SK-N-SH treated with all-trans-retinoic acid at 6 μM for 48 hours (cell line): ENCODE data around the gene CNTN2.

Experiments
- BACH2 ChIP-seq: fragments of 250-450 bp; sonication (Bioruptor Pico); IDR thresholded peaks from 2 replicates; pipeline ENCODE4 v1.9.0; 2021; ENCODE audit warnings: mild to moderate bottlenecking, borderline replicate concordance
- ESRRG ChIP-seq: fragments of 250-450 bp; sonication (Bioruptor Pico); IDR thresholded peaks from 2 replicates; pipeline ENCODE4 v1.6.1; 2021; ENCODE audit warnings: mild to moderate bottlenecking
- GLIS3 ChIP-seq: fragments of 250-450 bp; sonication (Bioruptor Pico); IDR thresholded peaks from 2 replicates; pipeline ENCODE4 v1.5.0; 2020; ENCODE audit warnings: mild to moderate bottlenecking, moderate library complexity
- PATZ1 ChIP-seq: fragments of 250-450 bp; sonication (Bioruptor Pico); IDR thresholded peaks from 2 replicates; pipeline ENCODE4 v1.8.0; 2020; ENCODE audit warnings: mild to moderate bottlenecking, moderate library complexity, borderline replicate concordance
- SNAI2 ChIP-seq: fragments of 250-450 bp; sonication (Bioruptor Pico); IDR thresholded peaks from 2 replicates; pipeline ENCODE4 v1.5.0; 2020; ENCODE audit warnings: mild to moderate bottlenecking, moderate library complexity
- ZC3H10 ChIP-seq: fragments of 250-450 bp; sonication (Bioruptor Pico); IDR thresholded peaks from 2 replicates; pipeline ENCODE4 v1.5.1; 2021; ENCODE audit warnings: mild to moderate bottlenecking, moderate library complexity
- ZFP3 ChIP-seq: fragments of 250-450 bp; sonication (Bioruptor Pico); IDR thresholded peaks from 2 replicates; pipeline ENCODE4 v1.5.0; 2020; ENCODE audit warnings: mild to moderate bottlenecking, moderate library complexity
- ZFP30 ChIP-seq: fragments of 450-650 bp; formaldehyde crosslinking; IDR thresholded peaks from 2 replicates; pipeline ENCODE4 v1.5.0; 2022; ENCODE audit warnings: mild to moderate bottlenecking, moderate library complexity
- ZNF70 ChIP-seq: fragments of 450-650 bp; formaldehyde crosslinking; IDR thresholded peaks from 2 replicates; pipeline ENCODE4 v1.5.0; 2020; ENCODE audit warnings: mild to moderate bottlenecking, moderate library complexity

- TF ChIP-seq ZFP30 (CRISPR knock-in tag), result no peak
- no peak for TF ChIP-seq BACH2 (CRISPR knock-in tag)
- TF ChIP-seq ZFP3 (CRISPR knock-in tag), result no peak
- TF ChIP-seq GLIS3 (CRISPR knock-in tag), result no peak
- TF ChIP-seq ZC3H10 (CRISPR knock-in tag), result no peak
- no peak for TF ChIP-seq SNAI2 (CRISPR knock-in tag)
- no peak for TF ChIP-seq ZNF70 (CRISPR knock-in tag)
- TF ChIP-seq PATZ1 (CRISPR knock-in tag), result no peak
- TF ChIP-seq ESRRG (CRISPR knock-in tag), result no peak
Observed at GRCh38 chr1:205012391-205013140, 30.4 kb upstream of the CNTN2 start.
